ENCODE results near the gene VAT1L. TPM values are rescaled to one million over a fixed set of nuclear protein-coding genes. Genes with fewer than 3 reads are reported as not detected.

VAT1L gene
- total and polyA plus RNA-seq, 10 of the 15 experiments (the other 5 are each of a cell fraction or from before 2014, with no cell fraction given), result 0.06 to 0.18 (median 0.10) TPM; not detected in 5

DNA sequence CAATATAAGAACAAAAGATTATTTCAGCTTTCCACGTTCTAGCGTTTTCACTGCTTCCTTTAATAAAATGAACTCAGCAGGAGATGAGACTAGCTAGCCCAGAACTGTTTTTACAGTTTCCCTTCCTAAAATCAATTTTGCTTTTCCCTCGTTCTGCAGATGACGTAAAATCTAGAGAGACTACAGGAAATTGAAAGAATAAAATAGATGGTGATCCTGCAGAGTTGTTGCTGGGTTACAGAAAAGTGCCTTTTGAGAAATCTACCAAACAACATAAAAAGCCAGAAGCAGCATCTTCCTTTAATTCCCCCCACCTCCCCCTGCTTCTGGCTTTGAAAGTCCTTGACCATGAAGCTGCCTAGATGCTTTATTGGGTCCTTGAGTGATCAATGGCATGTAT is 137.2 kb downstream of the VAT1L start:
- H3K27ac ChIP-seq (ENCODE audit: control insufficient read depth, insufficient read depth), result no peak overlapping the region
- H3K27me3 ChIP-seq (replicated peaks in 1 of 2; ENCODE audit: control insufficient read depth in 2 of 2, insufficient read depth in 2 of 2, low read length in 1 of 2), result no peaks in the 10 kb centered on the region; a peak in 1 of 4 replicates
- in situ Hi-C loops (cut with MboI) (no loop called here), intact Hi-C loops (cut with micrococcal nuclease; ENCODE audit: unreplicated experiment) (no loop called here)
- POLR2A ChIA-PET, result no interaction called here
- CTCF ChIA-PET, result no interaction called here
- SMC1A ChIA-PET (ENCODE audit: uncharacterized antibody, unreplicated experiment), result no interaction called here
- RAD21 ChIA-PET (ENCODE audit: unreplicated experiment), result no interaction called here
- no peak overlapping the region for H3K9ac ChIP-seq (ENCODE audit: control insufficient read depth, insufficient read depth, low read length)
- FAIRE-seq (no peak), DNase-seq (ENCODE audit: low read depth, low spot score) (no peak), ATAC-seq (no peak)
- TF ChIP-seq NFXL1 (IDR thresholded peaks at IDR 0.05; ENCODE audit: borderline replicate concordance) (no peak), NRF1 (conservative IDR thresholded peaks at IDR 0.05; ENCODE audit: low read depth, low read length) (no peak), GATAD2B (conservative IDR thresholded peaks at IDR 0.05; ENCODE audit: low read depth) (no peak), ASH2L (IDR thresholded peaks at IDR 0.05; ENCODE audit: borderline replicate concordance, low read depth) (no peak), KDM1A (IDR thresholded peaks at IDR 0.05; ENCODE audit: borderline replicate concordance) (no peak), MEF2B (IDR thresholded peaks at IDR 0.05; ENCODE audit: partially characterized antibody, poor library complexity, severe bottlenecking) (no peak), SPI1 (IDR thresholded peaks at IDR 0.05; ENCODE audit: borderline replicate concordance, insufficient read depth, low read depth, low read length) (no peak), KAT2A (conservative IDR thresholded peaks at IDR 0.05; ENCODE audit: control insufficient read depth, low read depth, low read length) (no peak), BRCA1 (IDR thresholded peaks at IDR 0.05; ENCODE audit: low read depth, low read length) (no peak), EGR1 (IDR thresholded peaks at IDR 0.05; ENCODE audit: borderline replicate concordance in 1 of 2, low read depth in 2 of 2, low read length in 2 of 2) (no peak), SUPT20H (IDR thresholded peaks at IDR 0.05; ENCODE audit: borderline replicate concordance, control insufficient read depth, low read depth, low read length) (no peak), TCF12 (IDR thresholded peaks at IDR 0.05; ENCODE audit: low read depth, low read length) (no peak), MXI1 (IDR thresholded peaks at IDR 0.05; ENCODE audit: low read depth, low read length) (no peak)
- TF ChIP-seq, protein P1, sequence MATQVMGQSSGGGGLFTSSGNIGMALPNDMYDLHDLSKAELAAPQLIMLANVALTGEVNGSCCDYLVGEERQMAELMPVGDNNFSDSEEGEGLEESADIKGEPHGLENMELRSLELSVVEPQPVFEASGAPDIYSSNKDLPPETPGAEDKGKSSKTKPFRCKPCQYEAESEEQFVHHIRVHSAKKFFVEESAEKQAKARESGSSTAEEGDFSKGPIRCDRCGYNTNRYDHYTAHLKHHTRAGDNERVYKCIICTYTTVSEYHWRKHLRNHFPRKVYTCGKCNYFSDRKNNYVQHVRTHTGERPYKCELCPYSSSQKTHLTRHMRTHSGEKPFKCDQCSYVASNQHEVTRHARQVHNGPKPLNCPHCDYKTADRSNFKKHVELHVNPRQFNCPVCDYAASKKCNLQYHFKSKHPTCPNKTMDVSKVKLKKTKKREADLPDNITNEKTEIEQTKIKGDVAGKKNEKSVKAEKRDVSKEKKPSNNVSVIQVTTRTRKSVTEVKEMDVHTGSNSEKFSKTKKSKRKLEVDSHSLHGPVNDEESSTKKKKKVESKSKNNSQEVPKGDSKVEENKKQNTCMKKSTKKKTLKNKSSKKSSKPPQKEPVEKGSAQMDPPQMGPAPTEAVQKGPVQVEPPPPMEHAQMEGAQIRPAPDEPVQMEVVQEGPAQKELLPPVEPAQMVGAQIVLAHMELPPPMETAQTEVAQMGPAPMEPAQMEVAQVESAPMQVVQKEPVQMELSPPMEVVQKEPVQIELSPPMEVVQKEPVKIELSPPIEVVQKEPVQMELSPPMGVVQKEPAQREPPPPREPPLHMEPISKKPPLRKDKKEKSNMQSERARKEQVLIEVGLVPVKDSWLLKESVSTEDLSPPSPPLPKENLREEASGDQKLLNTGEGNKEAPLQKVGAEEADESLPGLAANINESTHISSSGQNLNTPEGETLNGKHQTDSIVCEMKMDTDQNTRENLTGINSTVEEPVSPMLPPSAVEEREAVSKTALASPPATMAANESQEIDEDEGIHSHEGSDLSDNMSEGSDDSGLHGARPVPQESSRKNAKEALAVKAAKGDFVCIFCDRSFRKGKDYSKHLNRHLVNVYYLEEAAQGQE (IDR thresholded peaks at IDR 0.05; ENCODE audit: low read depth, low read length), result no peak
- TF ChIP-seq, protein P2, sequence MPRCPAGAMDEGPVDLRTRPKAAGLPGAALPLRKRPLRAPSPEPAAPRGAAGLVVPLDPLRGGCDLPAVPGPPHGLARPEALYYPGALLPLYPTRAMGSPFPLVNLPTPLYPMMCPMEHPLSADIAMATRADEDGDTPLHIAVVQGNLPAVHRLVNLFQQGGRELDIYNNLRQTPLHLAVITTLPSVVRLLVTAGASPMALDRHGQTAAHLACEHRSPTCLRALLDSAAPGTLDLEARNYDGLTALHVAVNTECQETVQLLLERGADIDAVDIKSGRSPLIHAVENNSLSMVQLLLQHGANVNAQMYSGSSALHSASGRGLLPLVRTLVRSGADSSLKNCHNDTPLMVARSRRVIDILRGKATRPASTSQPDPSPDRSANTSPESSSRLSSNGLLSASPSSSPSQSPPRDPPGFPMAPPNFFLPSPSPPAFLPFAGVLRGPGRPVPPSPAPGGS (IDR thresholded peaks at IDR 0.05; ENCODE audit: borderline replicate concordance, insufficient read depth, low read depth, low read length, poor library complexity, severe bottlenecking), result no peak
- H3K36me3 ChIP-seq (ENCODE audit: control insufficient read depth in 2 of 2, insufficient read depth in 2 of 2, low read length in 1 of 2), result no peaks in the 10 kb centered on the region
- BruUV-seq (replicated peaks), result no TSS peak
- H3K79me2 ChIP-seq (ENCODE audit: control insufficient read depth, insufficient read depth, low read length), result no peaks in the 10 kb centered on the region
- no peak overlapping the region for H2AFZ ChIP-seq (ENCODE audit: control insufficient read depth, low read depth, low read length)
- H3K4me1 ChIP-seq (ENCODE audit: control insufficient read depth, insufficient read depth, low read length), result no peaks in the 10 kb centered on the region
- H3K4me2 ChIP-seq (ENCODE audit: control insufficient read depth, insufficient read depth), result no peak overlapping the region
- WGBS (ENCODE audit: insufficient coverage, insufficient replicate concordance, low lambda C conversion rate, missing lambda C conversion rate), result 59% methylated on average over 4 of the region's 4 CpGs
- H3K4me3 ChIP-seq, result no peak overlapping the region
- H3K9me3 ChIP-seq (replicated peaks; ENCODE audit: control insufficient read depth, insufficient read depth, low read length), result no peaks in the 10 kb centered on the region
- no peaks in the 10 kb centered on the region for H4K20me1 ChIP-seq (ENCODE audit: control insufficient read depth, insufficient read depth)
